ENCODE results near the gene LZTS3. TPM values are rescaled to one million over a fixed set of nuclear protein-coding genes. Genes with fewer than 3 reads are reported as not detected.

The LZTS3 gene
- total and polyA plus RNA-seq, 8 donors = 7.1 to 21.0 (median 9.4) TPM

DNA sequence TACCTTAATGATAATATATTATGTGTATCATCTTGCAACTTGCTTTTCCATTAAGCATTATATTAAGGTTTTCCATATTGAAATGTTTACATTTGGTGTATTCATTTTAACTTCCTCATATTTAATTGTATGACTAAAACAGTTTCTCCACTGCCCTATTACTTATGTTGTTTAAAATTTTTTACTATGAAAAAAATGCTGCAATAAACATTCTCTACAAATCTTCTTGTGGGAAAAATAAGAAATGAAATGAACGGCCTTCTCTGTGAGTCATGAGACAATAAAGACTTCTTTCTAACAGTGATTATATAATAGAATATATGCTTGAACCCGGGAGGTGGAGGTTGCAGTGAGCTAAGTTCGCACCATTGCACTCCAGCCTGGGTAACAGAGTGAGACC lies 39.2 kb downstream of the LZTS3 start:
- Histone ChIP-seq H3K36me3 (no peaks in the 10 kb centered on the region), H3K27me3 (no peaks in the 10 kb centered on the region), H3K9me3 (no peaks in the 10 kb centered on the region), H3K4me1 (no peaks in the 10 kb centered on the region), H3K4me3 (no peak overlapping the region), H3K27ac (no peak overlapping the region)
- intact Hi-C loops (cut with DNase I) = no loop called here
- TF ChIP-seq, protein P1, sequence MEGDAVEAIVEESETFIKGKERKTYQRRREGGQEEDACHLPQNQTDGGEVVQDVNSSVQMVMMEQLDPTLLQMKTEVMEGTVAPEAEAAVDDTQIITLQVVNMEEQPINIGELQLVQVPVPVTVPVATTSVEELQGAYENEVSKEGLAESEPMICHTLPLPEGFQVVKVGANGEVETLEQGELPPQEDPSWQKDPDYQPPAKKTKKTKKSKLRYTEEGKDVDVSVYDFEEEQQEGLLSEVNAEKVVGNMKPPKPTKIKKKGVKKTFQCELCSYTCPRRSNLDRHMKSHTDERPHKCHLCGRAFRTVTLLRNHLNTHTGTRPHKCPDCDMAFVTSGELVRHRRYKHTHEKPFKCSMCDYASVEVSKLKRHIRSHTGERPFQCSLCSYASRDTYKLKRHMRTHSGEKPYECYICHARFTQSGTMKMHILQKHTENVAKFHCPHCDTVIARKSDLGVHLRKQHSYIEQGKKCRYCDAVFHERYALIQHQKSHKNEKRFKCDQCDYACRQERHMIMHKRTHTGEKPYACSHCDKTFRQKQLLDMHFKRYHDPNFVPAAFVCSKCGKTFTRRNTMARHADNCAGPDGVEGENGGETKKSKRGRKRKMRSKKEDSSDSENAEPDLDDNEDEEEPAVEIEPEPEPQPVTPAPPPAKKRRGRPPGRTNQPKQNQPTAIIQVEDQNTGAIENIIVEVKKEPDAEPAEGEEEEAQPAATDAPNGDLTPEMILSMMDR (IDR thresholded peaks at IDR 0.05) = no peak
- DNase-seq (no peak), ATAC-seq (no peak)

DNA sequence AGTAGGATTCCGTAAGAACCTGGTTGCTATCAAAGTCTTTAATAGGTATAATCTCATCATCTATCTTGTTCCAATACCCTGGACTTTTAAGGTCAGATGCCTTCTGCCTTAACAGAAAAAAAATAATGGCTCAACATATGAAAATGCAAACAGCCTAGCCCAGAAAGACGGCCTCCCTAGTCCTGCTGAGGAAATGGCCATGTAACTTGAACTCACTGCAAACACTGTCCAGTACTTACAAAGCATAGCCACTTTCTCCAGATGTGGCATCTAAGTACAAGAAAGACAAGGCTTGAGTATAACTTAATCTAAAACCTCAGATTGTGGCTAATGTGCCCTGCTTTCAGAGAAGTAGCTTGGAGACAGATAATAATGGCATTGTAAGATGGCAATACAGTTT lies 40.2 kb downstream of the LZTS3 start:
- DNase-seq (no peak), ATAC-seq (no peak)
- intact Hi-C loops (cut with DNase I) = no loop called here
- Histone ChIP-seq H3K4me1 (no peaks in the 10 kb centered on the region), H3K36me3 (no peaks in the 10 kb centered on the region), H3K27me3 (no peaks in the 10 kb centered on the region), H3K9me3 (no peaks in the 10 kb centered on the region), H3K27ac (no peak overlapping the region), H3K4me3 (no peak overlapping the region)
- TF ChIP-seq, protein P1 (IDR thresholded peaks at IDR 0.05) = no peak

DNA sequence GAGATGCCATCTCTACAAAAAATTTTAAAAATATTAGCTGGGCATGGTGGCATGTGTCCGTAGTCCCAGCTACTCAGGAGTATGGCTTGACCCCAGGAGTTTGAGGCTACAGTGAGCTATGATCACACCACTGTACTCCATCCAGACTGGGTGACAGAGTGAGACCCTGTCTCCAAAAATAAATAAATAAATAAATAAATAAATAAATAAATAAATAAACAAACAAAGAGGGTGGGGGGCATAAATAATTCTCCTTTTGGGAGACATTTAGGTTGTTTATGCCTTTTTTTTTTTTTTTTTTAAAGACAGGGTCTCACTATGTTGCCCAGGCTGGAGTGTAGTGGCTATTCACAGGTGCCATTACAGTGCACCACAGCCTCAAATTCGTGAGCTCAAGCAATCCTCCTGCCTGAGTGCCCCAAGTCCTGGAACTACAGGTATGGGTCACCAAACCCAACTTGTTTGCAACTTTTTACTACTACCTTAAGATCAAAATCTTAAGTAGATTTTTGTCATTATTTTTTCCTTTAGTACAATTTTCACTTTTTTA lies 43.2 kb downstream of the LZTS3 start:
- TF ChIP-seq, protein P1 (IDR thresholded peaks at IDR 0.05) = no peak
- ATAC-seq (no peak), DNase-seq (no peak)
- no peak overlapping the region for H3K27ac ChIP-seq
- no peak overlapping the region for H3K4me3 ChIP-seq
- H3K36me3 ChIP-seq = no peaks in the 10 kb centered on the region
- H3K4me1 ChIP-seq = no peaks in the 10 kb centered on the region
- no peaks in the 10 kb centered on the region for H3K9me3 ChIP-seq
- intact Hi-C loops (cut with DNase I) = no loop called here
- H3K27me3 ChIP-seq = no peaks in the 10 kb centered on the region

GRCh38 chr20:3129094-3129493 lies 44.3 kb downstream of the LZTS3 start:
- TF ChIP-seq, protein P1 (IDR thresholded peaks at IDR 0.05) = no peak
- H3K9me3 ChIP-seq = no peaks in the 10 kb centered on the region
- H3K27me3 ChIP-seq = no peaks in the 10 kb centered on the region
- no peaks in the 10 kb centered on the region for H3K36me3 ChIP-seq
- intact Hi-C loops (cut with DNase I) = no loop called here
- H3K4me1 ChIP-seq = no peaks in the 10 kb centered on the region
- DNase-seq (no peak), ATAC-seq (no peak)
- no peak overlapping the region for H3K27ac ChIP-seq
- H3K4me3 ChIP-seq = no peak overlapping the region

DNA sequence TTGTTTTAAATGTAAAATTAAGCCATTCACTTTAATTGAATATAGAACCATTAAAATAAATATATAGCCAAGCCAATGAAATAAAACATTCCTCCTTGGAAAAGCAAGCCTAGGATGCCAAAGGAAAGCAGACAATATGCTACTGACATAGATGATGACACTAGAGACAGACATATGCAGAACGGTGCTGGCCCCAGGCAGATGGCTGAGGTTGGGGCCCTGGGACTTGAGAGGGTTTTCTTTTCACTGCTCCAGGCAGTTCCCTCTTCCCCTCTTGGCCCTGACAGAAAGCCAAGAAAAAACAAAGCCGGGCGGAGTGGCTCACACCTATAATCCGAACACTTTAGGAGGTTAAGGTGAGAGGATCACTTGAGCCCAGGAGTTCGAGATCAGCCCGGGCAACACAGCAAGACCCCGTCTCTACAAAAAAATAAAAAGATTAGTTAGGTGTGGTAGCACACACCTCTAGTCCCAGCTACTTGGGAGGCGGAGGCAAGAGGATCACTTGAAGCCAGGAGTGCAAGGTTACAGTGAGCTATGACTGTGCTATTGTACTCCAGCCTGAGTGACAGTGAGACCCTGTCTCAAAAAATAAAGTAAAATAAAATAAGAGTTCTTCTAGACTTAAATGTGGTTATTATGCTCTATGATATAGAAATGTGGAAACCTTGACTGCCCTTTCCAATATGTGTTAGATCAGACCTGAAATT lies 44.9 kb downstream of the LZTS3 start:
- TF ChIP-seq, protein P1 (IDR thresholded peaks at IDR 0.05) = no peak
- intact Hi-C loops (cut with DNase I) = no loop called here

More for the DNA sequence above, 44.9 kb downstream of the LZTS3 start:
- ATAC-seq = peak; percentile 74
- Histone ChIP-seq H3K9me3 (no peaks in the 10 kb centered on the region), H3K27ac (no peak overlapping the region), H3K4me1 (no peaks in the 10 kb centered on the region), H3K36me3 (no peaks in the 10 kb centered on the region), H3K27me3 (no peaks in the 10 kb centered on the region), H3K4me3 (no peak overlapping the region)
- no peak for DNase-seq

All from left lung (tissue), 10 donors.